Mucosa of descending colon (tissue), 3 donors: Measurements from ENCODE around the gene C20orf173. TPM values are rescaled to one million over a fixed set of nuclear protein-coding genes. Genes with fewer than 3 reads are reported as not detected.

ENCODE experiments used
- ATAC-seq: fragments of 200-7000 bp; cut with Tn5 transposase; one replicate; pipeline ENCODE4 v1.9.1; 2020; ENCODE audit warnings: mild to moderate bottlenecking, moderate library complexity
- DNase-seq, 3 donors: peaks; one replicate each; pipeline ENCODE4 v3.0.0-alpha.2; 2020
- H3K36me3 ChIP-seq: fragments of 200-600 bp; one replicate; pipeline ENCODE4 v1.8.0; 2021; ENCODE audit warnings: low read depth, mild to moderate bottlenecking
- H3K4me1 ChIP-seq: fragments of 200-600 bp; one replicate; pipeline ENCODE4 v1.8.0; 2021; ENCODE audit warnings: low read depth, mild to moderate bottlenecking
- H3K4me3 ChIP-seq: fragments of 200-600 bp; one replicate; pipeline ENCODE4 v1.8.0; 2021; ENCODE audit warnings: mild to moderate bottlenecking
- H3K9me3 ChIP-seq: fragments of 200-600 bp; one replicate; pipeline ENCODE4 v1.8.0; 2021; ENCODE audit warnings: mild to moderate bottlenecking
- CTCF ChIP-seq: fragments of 200-600 bp; IDR thresholded peaks from one replicate; pipeline ENCODE4 v1.8.0; 2022; ENCODE audit warnings: antibody characterized with exemption, mild to moderate bottlenecking
- intact Hi-C, 2 donors: fragments of 100-400 bp; cut with DNase I in 1 of 2; cut with micrococcal nuclease in 1 of 2; formaldehyde crosslinking; loops; one replicate each; pipeline versions ENCODE4 v1.11.0 to v1.11.1; 2022; cut with DNase I, micrococcal nuclease
- total RNA-seq, 3 donors: library from RNA; stranded (reverse); fragmentation: NEBNext Ultra II Directional in 2 of 3; extraction: Animal tissue kit (Norgen Biotek cat#: 25700) in 2 of 3; gene quantifications; one replicate each; pipeline versions ENCODE4 v1.2.1 to v1.2.4, GENCODE V29; 2021 to 2023
- donor health status: DM: no; HTN: no; CAD: no; lungs with moderate emphysema.
- donor health status: DM: no; HTN: no; CAD: no.
- donor health status: DM: no; HTN: yes; CAD: no.

C20orf173 gene
- total RNA-seq, 3 donors from 2014 or later, result not detected

DNA sequence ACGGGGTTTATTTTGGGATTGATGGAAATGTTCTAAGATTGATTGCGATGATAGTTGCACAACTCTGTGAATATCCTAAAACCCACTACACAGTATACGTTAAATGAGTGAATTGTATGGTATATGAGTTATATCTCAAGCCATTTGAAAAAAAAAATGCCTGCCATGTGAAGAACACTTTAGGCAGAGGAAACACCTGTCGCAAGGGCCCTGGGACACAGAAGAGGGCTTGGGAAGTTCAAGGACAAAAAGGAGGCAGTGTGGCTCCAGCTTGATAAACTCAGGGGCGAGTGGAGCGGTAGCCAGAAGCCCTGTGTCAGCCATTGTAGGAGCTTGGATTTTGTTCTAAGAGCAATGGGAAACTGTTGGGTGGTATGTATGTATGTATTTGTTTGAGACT, 37.1 kb downstream of the C20orf173 start:
- H3K4me1 ChIP-seq, result peaks cover 2% of the 10 kb centered on the region
- no peaks in the 10 kb centered on the region for H3K9me3 ChIP-seq
- H3K4me3 ChIP-seq, result no peak overlapping the region
- H3K36me3 ChIP-seq, result no peaks in the 10 kb centered on the region
- TF ChIP-seq CTCF, result no peak
- ATAC-seq, result no peak
- intact Hi-C loops, result no loop called here
- no peak for DNase-seq

DNA sequence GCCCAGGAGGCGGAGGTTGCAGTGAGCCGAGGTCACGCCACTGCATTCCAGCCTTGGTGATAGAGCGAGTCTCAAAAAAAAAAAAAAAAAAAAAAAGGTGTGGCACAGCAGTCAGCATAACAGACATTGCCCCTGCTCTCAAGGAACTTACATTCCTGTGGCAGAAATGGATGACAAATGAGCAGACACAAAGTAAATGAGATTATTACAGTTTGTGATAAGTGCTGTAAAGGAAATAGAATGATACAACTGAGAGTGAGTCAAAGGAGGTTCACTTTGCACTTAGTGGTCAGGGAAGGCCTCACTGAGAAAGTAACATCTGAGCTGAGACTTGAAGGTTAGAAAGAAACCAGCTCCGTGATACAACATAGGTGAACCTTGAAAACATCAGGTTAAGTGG, 37.6 kb downstream of the C20orf173 start:
- no peak overlapping the region for H3K4me3 ChIP-seq
- no peaks in the 10 kb centered on the region for H3K9me3 ChIP-seq
- ATAC-seq (no peak), DNase-seq (no peak)
- intact Hi-C loops, result no loop called here
- H3K4me1 ChIP-seq, result peaks cover 2% of the 10 kb centered on the region
- no peak for TF ChIP-seq CTCF
- H3K36me3 ChIP-seq, result no peaks in the 10 kb centered on the region

DNA sequence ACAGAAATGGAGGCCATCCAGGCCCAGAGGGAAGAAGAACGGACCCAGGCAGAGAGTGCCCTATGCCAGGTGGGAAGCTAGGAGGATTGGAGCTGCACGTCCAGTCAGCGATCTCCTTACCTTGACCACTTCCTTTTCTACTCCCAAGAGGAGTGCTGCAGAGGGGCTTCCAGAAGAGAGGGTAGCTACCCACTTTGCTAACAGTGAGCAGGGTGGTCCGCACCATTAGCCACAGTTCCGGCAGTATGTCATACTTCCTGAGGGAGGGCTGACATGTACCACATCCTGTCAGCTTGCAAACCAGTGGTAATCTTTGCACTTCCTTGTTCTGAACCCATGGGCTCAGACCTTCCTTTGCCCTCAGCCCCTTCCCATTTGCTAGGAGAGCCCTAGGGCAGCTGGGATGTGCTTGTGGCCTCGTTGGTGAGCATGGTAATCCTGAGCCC, 38.7 kb downstream of the C20orf173 start:
- Histone ChIP-seq H3K9me3 (no peaks in the 10 kb centered on the region), H3K4me1 (peaks cover 2% of the 10 kb centered on the region), H3K36me3 (no peaks in the 10 kb centered on the region), H3K4me3 (no peak overlapping the region)
- intact Hi-C loops, result no loop called here
- DNase-seq (peak in 2 of 3 donors; percentile 37 to 49), ATAC-seq (peak; percentile 96)
- no peak for TF ChIP-seq CTCF

GRCh38 chr20:35489717-35490116, 39.7 kb downstream of the C20orf173 start:
- Histone ChIP-seq H3K4me1 (peaks cover 2% of the 10 kb centered on the region), H3K4me3 (no peak overlapping the region), H3K36me3 (no peaks in the 10 kb centered on the region), H3K9me3 (no peaks in the 10 kb centered on the region)
- no peak for ATAC-seq
- no peak for TF ChIP-seq CTCF
- no peak for DNase-seq
- intact Hi-C loops, result no loop called here

- intact Hi-C loops, result no loop called here
- DNase-seq (no peak), ATAC-seq (no peak)
- H3K9me3 ChIP-seq, result no peaks in the 10 kb centered on the region
- H3K4me3 ChIP-seq, result no peak overlapping the region
- peaks cover 2% of the 10 kb centered on the region for H3K4me1 ChIP-seq
- H3K36me3 ChIP-seq, result no peaks in the 10 kb centered on the region
- no peak for TF ChIP-seq CTCF
Measured at GRCh38 chr20:35487479-35487878, 42.0 kb downstream of the C20orf173 start.

DNA sequence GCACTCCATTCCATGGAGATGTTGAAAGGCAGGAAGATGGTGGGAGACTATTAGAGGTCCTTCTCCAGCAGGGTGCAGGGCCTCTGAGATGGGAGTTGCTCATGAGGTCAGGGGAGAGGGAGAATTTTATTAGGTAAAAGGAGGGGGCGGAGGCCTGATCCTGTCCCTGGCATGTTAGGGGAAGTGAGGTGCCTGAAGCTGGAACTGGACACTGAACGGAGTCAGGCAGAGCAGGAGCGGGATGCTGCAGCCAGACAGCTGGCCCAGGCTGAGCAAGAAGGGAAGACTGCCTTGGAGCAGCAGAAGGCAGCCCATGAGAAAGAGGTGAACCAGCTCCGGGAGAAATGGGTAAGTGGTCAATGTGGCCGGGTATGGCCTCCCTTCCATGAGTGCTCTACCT, 49.7 kb downstream of the C20orf173 start:
- peaks cover 5% of the 10 kb centered on the region for H3K36me3 ChIP-seq
- H3K4me1 ChIP-seq, result no peaks in the 10 kb centered on the region
- no peaks in the 10 kb centered on the region for H3K9me3 ChIP-seq
- H3K4me3 ChIP-seq, result no peak overlapping the region
- no peak for DNase-seq
- no peak for ATAC-seq
- intact Hi-C loops, result no loop called here
- no peak for TF ChIP-seq CTCF
